Frontal cortex (tissue), 1 donor: ENCODE measurements around the gene TREH. TPM values are rescaled to one million over a fixed set of nuclear protein-coding genes. Genes with fewer than 3 reads are reported as not detected.

Source experiments
- small RNA-seq: library from RNA; depleted of rRNA; stranded (forward); fragments of <200 nt; gene quantifications from one replicate; pipeline ENCODE3, GENCODE V24; 2014
- total RNA-seq: library from RNA; depleted of rRNA; stranded (reverse); fragments of >200 nt; gene quantifications from one replicate; pipeline ENCODE4 v1.2.3, GENCODE V29; 2014

The TREH gene
- total RNA-seq, 1 donor from 2014 or later, result not detected

Small RNA genes within 50 kb of the gene (small RNA-seq; reads per million reads assigned to genes)
- not detected for gene RNU6-376P

Other genes starting within 250 kb of the TREH start
- 35.9 TPM for gene KMT2A, start 243.2 kb downstream of the TREH start, total RNA-seq
- 2.4 TPM for gene TTC36, start 152.2 kb downstream of the TREH start, total RNA-seq
- gene TMEM25, start 148.5 kb downstream of the TREH start, total RNA-seq, result 27.3 TPM
- gene IFT46, start 113.7 kb downstream of the TREH start, total RNA-seq, result 69.7 TPM
- gene ARCN1, start 107.2 kb downstream of the TREH start, total RNA-seq, result 71.3 TPM
- gene PHLDB1, start 72.0 kb downstream of the TREH start, total RNA-seq, result 53.8 TPM
- 236 TPM for gene DDX6, start 111.5 kb upstream of the TREH start, total RNA-seq
- gene CXCR5, start 204.2 kb upstream of the TREH start, total RNA-seq, result not detected
- 8.6 TPM for gene BCL9L, start 246.3 kb upstream of the TREH start, total RNA-seq